GM21529 (cell line): ENCODE results near the gene ASMTL.
A peak's percentile ranks its signal among the peaks of the same experiment; 100 is the strongest.
"Not testable (repeated sequence)": the region's sequence is repeated elsewhere in the genome, so short reads cannot be mapped to it uniquely, and the experiment has no call there.

Experiments used
- ATAC-seq: cut with Tn5 transposase; IDR thresholded peaks from one replicate; pipeline ENCODE4 v1.9.1; 2021; ENCODE audit not compliant: unreplicated experiment

ASMTL gene

DNA sequence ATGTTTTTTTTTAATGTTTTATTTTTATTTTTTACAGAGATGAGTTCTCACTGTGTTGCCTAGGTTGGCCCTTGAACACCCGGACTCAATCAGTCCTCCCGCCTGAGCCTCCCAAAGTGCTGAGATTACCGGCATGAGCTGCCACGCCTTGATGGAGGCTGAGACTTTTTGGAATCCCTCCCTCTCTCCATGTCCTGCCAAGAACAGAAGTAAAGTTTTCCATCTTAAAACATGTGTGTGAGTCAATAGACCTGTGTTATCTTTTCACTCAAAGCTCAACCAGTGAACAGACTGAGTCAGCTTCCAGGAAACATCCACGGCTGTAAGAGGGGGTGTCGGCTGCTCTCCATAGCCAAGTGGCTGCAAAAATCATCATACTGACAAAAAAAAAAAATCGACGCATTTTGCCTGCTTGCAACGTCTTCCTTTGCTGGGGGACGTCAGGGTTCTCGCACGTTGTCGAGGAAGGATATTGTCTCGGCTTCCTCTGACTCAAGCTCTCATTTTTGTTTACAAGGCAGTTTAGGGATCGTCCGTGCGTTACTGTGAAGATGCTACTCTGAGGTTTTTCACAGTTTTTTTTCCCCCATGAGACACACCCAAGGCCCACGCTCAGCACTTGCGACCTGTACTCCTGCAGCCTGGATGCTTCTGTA lies 10.0 kb upstream of the ASMTL start:
- no peak for ATAC-seq

DNA sequence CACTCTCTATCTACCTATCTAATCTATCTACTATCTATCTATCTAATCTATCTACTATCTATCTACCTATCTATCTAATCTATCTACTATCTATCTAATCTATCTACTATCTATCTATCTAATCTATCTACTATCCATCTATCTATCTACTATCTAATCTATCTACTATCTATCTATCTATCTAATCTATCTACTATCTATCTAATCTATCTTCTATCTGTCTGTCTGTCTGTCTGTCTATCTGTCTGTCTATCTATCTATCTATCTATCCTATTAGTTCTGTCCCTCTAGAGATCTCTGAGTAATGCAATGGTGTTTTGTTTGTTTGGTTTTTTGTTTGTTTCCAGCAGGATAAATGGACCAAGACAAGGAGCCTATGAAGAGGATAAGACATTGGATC lies 9.4 kb upstream of the ASMTL start:
- ATAC-seq: no peak

DNA sequence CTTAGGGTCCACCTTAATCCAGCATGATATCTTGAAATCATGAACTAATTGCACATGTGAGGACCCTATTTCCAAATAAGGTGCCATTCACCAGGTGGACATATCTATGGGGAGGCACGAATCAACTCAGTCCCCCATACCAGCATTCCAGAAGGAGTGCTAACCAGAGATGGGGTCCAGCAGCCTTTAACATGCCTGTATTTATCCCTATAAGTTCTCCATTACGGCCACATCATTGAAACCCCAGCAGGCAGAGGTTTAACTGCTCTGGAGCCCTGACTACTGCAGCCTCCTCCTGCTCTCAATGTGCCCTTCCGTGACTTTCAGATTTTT lies 3.2 kb upstream of the ASMTL start:
- no peak for ATAC-seq

DNA sequence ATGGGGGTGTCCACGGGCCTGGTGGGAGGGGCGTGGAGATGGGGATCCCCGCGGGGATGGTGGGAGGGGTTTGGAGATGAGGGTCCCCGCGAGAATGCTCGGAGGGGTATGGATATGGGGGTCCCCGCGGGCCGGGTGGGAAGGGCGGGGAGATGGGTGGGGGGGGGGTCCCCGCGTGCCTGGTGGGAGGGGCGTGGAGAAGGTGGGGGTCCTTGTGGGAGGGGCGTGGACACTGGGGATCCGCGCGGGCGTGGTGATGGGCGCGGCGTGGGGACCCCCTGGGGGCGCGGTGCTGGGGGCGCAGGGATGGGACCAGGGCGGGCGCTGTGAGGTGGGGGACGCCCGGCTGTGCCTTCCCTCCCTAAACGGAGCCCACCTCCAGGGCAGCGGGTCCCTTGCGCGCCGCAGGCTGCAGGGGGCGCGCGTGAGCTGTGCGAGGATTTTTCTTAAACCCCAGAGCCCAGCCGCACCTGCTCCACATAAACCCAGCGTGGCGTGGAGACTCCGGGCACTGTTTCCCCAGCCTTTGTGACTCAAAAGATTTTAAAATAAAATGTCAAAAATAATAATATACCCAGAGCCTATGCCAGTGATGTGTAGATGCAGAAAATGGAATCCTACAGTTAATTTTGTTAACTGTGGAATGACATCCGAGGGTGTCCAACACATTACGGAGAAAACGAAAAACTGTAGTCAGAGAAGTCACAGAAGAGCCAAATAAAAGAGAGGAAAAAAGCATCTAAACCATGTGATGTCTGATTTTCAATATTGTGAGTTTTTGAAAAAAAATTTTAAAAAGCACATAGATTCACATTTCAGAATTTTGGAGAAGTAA lies 1.5 kb upstream of the ASMTL start:
- peak; percentile 46 for ATAC-seq

DNA sequence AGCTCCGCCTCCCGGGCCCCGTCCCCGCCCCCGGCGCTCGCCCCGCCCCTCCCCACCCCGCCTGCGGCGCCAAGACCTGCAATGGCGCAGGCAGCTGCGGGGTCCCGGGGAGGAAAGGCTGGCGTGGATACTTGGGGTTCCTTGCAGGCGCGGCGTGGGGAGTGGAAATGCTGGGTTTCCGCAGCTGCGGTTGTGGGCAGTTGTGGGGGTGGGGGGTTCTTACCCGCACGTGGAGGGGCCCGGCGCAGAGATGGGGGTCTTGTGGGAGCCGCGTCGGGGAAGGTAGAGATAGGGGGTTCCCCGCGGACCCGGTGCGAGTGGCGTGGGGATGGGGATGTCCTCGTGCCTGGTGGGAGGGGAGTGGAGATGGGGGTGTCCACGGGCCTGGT lies 680 bp upstream of the ASMTL start:
- ATAC-seq: peak; percentile 3

DNA sequence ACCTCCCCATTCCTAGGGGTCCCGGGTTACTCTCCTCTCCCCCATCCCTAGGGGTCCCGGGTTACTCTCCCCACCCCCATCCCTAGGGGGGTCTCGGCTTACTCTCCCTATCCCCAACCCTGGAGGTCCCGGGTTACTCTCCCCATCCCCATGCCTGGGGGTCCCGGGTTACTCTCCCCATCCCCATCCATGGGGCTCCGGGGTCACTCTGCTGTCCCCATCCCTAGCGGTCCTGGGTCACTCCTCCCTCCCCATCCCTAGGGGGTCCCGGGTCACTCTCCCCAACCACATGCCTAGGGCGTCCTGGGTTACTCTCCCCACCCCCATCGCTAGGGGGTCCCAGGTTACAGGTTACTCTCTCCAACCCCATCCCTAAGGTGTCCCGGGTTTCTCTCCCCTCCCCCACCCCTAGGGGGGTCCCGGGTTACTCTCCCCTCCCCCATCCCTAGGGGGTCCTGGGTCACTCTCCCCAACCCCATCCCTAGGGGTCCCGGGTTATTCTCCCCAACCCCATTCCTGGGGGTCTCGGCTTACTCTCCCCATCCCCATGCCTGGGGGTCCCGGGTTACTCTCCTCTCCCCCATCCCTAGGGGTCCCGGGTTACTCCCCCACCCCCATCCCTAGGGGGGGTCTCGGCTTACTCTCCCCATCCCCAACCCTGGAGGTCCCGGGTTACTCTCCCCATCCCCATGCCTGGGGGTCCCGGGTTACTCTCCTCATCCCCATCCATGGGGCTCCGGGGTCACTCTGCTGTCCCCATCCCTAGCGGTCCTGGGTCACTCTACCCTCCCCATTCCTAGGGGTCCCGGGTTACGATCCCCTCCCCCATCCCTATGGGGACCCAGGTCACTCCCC lies 821 bp downstream of the ASMTL start:
- no peak for ATAC-seq

DNA sequence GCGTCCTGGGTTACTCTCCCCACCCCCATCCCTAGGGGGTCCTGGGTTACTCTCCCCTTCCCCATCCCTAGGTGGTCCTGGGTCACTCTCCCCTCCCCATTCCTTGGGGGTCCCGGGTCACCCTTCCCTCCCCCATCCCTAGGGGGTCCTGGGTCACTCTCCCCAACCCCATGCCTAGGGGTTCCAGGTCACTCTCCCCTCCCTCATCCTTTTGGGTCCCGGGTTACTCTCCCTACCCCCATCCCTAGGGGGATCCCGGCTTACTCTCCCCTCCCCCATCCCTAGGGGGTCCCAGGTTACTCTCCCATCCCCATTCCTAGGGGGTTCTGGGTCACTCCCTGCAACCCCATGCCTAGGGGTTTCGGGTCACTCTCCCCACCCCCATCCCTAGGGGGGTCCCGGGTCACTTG lies 1.5 kb downstream of the ASMTL start:
- ATAC-seq: no peak

DNA sequence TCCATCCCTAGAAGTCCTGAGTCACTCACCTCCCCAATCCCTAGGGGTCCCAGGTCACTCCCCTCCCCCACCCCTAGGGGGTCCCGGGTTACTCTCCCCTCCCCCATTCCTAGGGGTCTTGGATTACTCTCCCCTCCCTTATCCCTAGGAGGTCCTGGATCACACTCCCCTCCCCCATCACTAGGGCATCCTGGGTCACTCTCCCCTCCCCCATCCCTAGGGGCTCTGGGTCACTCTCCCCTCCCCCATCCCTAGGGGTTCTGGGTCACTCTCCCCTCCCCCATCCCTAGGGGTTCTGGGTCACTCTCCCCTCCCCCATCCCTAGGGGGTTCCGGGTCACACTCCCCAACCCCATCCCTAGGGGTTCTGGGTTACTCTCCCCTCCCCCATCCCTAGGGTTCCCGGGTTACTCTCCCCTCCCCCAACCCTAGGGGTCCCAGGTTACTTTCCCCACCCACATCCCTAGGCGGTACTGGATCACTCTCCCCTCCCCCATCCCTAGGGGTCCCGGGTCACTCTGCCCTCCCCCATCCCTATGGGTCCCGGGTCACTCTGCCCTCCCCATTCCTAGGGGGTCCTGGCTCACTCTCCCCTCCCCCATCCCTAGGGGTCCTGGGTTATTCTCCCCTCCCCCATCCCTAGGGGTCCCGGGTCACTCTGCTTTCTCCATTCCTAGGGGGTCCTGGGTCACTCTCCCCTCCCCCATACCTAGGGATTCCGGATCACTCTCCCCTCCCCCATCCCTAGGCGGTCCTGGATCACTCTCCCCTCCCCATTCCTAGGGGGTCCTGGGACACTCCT lies 2.1 kb downstream of the ASMTL start:
- ATAC-seq: no peak

DNA sequence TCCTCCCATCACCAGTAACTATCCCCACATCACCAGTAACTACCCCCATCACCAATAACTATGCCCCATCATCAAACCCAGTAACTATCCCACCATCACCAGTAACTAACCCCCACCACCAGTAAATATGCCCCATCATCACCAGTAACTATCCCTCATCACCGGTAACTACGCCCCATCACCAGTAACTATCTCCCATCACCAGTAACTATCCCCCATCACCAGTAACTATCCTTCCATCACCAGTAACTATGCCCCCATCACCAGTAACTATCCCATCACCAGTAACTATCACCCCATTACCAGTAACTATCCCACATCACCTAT lies 2.9 kb downstream of the ASMTL start:
- no peak for ATAC-seq

DNA sequence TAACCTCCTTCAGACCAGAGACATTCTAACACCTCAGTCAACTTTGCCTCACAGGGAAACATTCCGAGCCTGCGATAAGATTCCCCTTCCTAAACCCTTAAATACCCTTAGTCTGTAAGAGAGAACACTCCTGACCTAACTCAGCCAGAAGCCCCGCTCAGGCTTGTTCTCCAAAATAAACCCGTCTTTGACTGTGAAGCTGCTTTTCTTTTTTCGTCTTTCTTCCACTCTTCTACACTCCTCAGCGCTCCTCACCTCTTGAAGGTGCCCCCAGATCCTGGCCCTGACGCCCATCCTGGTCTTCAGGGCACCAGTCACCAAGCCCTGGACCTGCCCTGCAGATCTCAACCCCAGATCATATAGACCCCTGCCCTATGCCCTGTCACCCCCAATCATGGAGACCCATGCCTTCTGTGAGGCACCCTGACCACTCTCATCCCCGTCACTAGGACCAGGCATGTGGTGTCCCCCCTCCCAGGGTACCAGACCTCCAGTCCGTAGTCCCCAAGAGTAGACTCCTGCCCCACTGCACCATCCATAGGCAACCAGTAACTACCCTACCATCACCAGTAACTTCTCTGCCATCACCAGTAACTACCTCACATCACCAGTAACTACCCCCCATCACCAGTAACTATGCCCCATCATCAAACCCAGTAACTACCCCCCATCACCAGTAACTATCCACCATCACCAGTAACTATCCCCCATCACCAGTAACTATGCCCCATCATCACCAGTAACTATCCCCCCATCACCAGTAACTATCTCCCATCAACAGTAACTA lies 3.5 kb downstream of the ASMTL start:
- no peak for ATAC-seq

DNA sequence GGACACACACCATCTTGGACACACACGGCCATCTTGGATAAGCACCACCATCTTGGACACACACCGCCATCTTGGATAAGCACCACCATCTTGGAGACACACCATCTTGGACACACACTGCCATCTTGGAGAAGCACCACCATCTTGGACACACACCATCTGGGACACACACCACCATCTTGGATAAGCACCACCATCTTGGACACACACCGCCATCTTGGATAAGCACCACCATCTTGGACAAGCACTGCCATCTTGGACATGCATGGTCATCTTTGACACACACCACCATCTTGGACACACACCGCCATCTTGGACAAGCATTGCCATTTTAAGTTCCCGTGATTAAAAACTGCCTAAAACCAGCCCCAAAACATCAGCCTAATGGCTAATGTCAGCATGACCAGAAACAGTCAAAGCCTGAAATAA lies 4.1 kb downstream of the ASMTL start:
- not testable (repeated sequence) for ATAC-seq

DNA sequence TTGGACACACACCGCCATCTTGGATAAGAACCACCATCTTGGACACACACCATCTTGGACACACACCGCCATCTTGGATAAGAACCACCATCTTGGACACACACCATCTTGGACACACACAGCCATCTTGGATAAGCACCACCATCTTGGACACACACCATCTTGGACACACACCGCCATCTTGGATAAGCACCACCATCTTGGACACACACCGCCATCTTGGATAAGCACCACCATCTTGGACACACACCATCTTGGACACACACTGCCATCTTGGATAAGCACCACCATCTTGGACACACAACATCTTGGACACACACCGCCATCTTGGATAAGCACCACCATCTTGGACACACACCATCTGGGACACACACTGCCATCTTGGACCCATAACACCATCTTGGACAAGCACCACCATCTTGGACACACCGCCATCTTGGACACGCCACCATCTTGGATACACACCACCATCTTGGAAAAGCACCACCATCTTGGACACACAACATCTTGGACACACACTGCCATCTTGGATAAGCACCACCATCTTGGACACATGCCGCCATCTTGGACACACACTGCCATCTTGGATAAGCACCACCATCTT lies 4.6 kb downstream of the ASMTL start:
- ATAC-seq: not testable (repeated sequence)

DNA sequence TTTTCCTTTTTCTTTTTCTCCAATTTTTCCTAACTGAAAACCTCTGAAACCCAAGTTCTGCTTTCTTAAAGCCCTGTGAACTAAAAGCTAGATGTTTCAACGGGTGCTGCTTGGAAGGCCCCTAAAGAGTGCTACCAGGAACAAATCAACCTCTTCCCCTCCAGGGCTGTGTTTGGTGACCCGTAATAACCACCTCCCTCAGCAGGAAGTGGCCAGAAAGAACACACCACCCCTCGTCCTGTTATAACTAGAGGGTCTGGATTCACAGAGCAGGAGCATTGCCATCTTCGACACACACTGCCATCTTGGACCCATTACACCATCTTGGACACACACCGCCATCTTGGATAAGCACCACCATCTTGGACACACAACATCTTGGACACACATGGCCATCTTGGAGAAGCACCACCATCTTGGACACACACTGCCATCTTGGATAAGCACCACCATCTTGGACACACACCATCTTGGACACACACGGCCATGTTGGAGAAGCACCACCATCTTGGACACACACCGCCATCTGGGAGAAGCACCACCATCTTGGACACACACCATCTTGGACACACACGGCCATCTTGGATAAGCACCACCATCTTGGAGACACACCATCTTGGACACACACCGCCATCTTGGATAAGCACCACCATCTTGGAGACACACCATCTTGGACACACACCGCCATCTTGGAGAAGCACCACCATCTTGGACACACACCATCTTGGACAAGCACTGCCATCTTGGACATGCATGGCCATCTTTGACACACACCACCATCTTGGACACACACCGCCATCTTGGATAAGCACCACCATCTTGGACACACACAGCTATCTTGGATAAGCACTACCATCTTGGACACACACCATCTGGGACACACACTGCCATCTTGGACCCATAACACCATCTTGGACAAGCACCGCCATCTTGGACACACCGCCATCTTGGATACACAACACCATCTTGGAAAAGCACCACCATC lies 5.4 kb downstream of the ASMTL start:
- not testable (repeated sequence) for ATAC-seq

DNA sequence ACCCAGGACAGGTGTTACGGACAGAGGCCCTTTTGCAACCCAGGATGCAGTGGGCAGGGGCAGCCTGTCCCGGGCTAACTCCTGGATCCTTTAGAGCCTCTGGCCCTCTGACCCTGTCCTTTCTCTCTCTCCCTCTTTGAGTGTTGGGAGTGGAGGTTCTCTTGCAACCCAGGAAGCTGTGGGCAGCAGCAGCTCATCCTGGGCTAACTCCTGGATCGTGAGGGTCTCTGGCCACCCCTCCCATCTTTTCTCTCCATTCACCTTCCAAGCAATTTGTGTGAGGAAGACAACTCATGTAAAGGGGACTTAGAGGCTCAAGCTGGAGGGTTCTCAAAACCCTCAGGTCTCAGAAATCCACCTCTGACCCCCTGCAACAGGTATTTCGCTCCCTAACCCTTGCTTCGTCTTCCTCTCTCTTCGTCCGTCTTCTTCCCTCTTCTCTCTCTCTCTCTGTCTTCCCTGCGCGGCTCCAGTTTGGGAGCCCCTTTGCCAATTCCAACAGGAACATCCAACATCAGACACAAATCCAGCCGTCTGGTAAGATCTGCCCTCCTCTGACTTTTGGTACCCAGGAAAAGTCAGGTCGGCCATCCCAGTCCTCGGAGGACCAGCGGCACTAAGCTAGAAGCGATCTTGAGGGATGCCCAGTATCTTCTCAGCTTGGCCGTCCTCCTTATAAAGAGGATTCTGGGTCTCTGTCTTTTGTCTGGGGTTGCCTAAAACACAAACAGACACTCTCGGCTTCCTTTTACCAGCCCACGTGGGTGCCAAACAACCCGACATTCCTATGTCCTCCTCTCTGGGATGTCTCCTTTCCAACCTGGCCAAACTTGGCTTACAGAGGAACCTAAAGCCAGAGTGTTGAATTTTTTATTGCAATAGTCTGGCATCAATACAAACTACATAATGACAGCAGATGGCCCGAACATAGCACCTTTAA lies 7.9 kb downstream of the ASMTL start:
- ATAC-seq: no peak

DNA sequence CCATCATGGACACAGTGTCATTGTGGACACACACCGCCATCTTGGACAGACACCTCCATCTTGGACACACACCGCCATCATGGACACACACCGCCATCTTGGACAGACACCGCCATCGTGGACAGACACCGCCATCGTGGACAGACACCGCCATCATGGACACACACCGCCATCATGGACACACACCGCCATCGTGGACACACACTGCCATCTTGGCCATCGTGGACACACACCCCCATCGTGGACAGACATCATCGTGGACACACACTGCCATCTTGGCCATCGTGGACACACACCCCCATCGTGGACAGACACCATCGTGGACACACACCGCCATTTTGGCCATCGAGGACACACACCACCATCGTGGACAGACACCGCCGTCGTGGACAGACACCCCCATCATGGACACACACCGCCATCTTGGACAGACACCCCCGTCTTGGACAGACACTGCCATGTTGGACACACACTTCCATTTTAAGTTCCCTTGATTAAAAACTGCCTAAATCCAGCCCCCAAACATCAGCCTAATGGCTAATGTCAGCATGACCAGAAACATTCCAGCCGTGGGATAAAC lies 9.1 kb downstream of the ASMTL start:
- ATAC-seq: no peak

DNA sequence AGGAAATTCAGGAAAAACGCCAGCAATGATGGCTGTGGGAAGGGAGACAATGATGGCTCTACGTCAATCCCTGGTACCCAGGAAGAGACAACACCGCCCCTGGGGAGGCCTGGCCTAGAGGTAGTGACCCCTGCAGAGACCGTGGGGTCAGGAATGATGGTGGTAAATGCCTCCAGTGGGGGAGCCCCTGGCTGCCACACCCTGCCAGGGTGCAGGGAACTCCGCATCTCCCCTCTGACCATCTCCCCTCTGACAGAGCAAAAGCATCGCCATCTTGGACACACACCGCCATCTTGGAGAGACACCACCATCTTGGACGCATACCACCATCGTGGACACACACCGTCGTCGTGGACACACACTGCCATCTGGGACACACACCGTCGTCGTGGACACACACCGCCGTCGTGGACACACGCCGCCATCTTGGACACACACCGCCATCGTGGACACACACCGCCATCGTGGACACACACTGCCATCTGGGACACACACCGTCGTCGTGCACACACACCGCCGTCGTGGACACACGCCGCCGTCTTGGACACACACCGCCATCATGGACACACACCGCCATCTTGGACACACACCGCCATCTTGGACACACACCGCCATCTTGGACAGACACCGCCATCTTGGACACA lies 9.9 kb downstream of the ASMTL start:
- ATAC-seq: no peak
